Adipose tissue (tissue), 3 donors: ENCODE results near the gene ASF1B. TPM values are rescaled to one million over a fixed set of nuclear protein-coding genes. Genes with fewer than 3 reads are reported as not detected.

Experiments used
- H3K27ac ChIP-seq: one replicate; pipeline ENCODE4 v1.5.1; 2013; ENCODE audit warnings: low read depth, low read length
- WGBS, 3 donors: extraction: QIAGEN DNeasy Blood & Tissue Kit; methylation state at CpG; one replicate each; pipeline ENCODE4 v1.1.7; 2013; 5-methylcytosine and 5-hydroxymethylcytosine counted together
- polyA plus RNA-seq, 3 donors: library from polyadenylated mRNA; stranded (reverse); fragments of 200-250 nt; gene quantifications; one replicate each; pipeline ENCODE4 v1.2.3, GENCODE V29; 2013
- donor health status: healthy with polysubstance abuse.
- donor health status: Bipolar disorder and iron deficiency.
- donor health status: healthy.

Gene ASF1B
- polyA plus RNA-seq, 3 donors: 0.40 to 1.8 (median 0.71) TPM

GRCh38 chr19:14094854-14095253 is 41.5 kb downstream of the ASF1B start:
- 60 to 90% (median 86%) methylated on average over 7 of the region's 7 CpGs for WGBS, 3 donors
- no peak overlapping the region for H3K27ac ChIP-seq

- no peak overlapping the region for H3K27ac ChIP-seq
- WGBS, 3 donors: 93 to 95% (median 95%) methylated on average over 9 of the region's 9 CpGs
Measured at GRCh38 chr19:14093117-14093823, 43.1 kb downstream of the ASF1B start.

GRCh38 chr19:14091813-14092462 is 44.5 kb downstream of the ASF1B start:
- WGBS, 3 donors: 12 to 19% (median 13%) methylated on average over 15 of the region's 15 CpGs
- H3K27ac ChIP-seq: no peak overlapping the region

- no peak overlapping the region for H3K27ac ChIP-seq
- WGBS, 3 donors: 0% methylated on average over 23 to 68 of the region's 72 CpGs
Measured at GRCh38 chr19:14091081-14091812, 45.1 kb downstream of the ASF1B start.

- no peak within 1 kb of the TSS for H3K27ac ChIP-seq
- WGBS, 3 donors: 0 to 1% (median 0%) methylated on average over 1 to 42 of the region's 65 CpGs
Measured at GRCh38 chr19:14090509-14091080, 45.8 kb downstream of the ASF1B start, which contains the start of gene SAMD1. SAMD1 (minus strand) TSS chr19:14090751.

GRCh38 chr19:14089662-14090508 is 46.5 kb downstream of the ASF1B start:
- 0 to 1% (median 1%) methylated on average over 84 to 132 of the region's 142 CpGs for WGBS, 3 donors
- H3K27ac ChIP-seq: no peak overlapping the region

GRCh38 chr19:14089412-14089661 is 47.1 kb downstream of the ASF1B start:
- H3K27ac ChIP-seq: no peak overlapping the region
- WGBS, 3 donors: 11 to 22% (median 20%) methylated on average over 16 of the region's 16 CpGs

GRCh38 chr19:14088634-14089411 is 47.6 kb downstream of the ASF1B start:
- no peak overlapping the region for H3K27ac ChIP-seq
- WGBS, 3 donors: 88 to 90% (median 90%) methylated on average over 27 to 30 of the region's 30 CpGs

GRCh38 chr19:14086098-14086497 is 50.3 kb downstream of the ASF1B start:
- no peak overlapping the region for H3K27ac ChIP-seq
- 90 to 93% (median 93%) methylated on average over 5 of the region's 5 CpGs for WGBS, 3 donors

GRCh38 chr19:14085309-14085995 is 50.9 kb downstream of the ASF1B start, which contains the start of gene C19orf67:
C19orf67 (minus strand) TSS chr19:14085783; CDS start chr19:14085627, 156 bp downstream.
- WGBS, 3 donors: 51 to 77% (median 76%) methylated on average over 47 to 54 of the region's 54 CpGs
- H3K27ac ChIP-seq: no peak within 1 kb of the TSS

- no peak overlapping the region for H3K27ac ChIP-seq
- 50 to 76% (median 67%) methylated on average over 1 of the region's 1 CpG for WGBS, 3 donors
Measured at GRCh38 chr19:14082675-14082960, 53.8 kb downstream of the ASF1B start.

- 8 to 25% (median 22%) methylated on average over 24 of the region's 24 CpGs for WGBS, 3 donors
- H3K27ac ChIP-seq: no peak overlapping the region
Measured at GRCh38 chr19:14081797-14082674, 54.4 kb downstream of the ASF1B start.

GRCh38 chr19:14080887-14081796 is 55.2 kb downstream of the ASF1B start:
- H3K27ac ChIP-seq: no peak overlapping the region
- 0 to 1% (median 1%) methylated on average over 50 of the region's 50 CpGs for WGBS, 3 donors

- 42 to 87% (median 45%) methylated on average over 2 of the region's 2 CpGs for WGBS, 3 donors
- H3K27ac ChIP-seq: no peak overlapping the region
Measured at GRCh38 chr19:14078411-14078810, 58.0 kb downstream of the ASF1B start.
